Hematopoietic multipotent progenitor cell treated with erythropoietin and hydrocortisone succinate and interleukin-3 and kit ligand, for 8 days (in vitro differentiated cells): ENCODE measurements around the gene XPO6.

Source experiments
- DNase-seq: peaks from one replicate; pipeline ENCODE4 v3.0.0-alpha.2; 2015

XPO6 gene

DNA sequence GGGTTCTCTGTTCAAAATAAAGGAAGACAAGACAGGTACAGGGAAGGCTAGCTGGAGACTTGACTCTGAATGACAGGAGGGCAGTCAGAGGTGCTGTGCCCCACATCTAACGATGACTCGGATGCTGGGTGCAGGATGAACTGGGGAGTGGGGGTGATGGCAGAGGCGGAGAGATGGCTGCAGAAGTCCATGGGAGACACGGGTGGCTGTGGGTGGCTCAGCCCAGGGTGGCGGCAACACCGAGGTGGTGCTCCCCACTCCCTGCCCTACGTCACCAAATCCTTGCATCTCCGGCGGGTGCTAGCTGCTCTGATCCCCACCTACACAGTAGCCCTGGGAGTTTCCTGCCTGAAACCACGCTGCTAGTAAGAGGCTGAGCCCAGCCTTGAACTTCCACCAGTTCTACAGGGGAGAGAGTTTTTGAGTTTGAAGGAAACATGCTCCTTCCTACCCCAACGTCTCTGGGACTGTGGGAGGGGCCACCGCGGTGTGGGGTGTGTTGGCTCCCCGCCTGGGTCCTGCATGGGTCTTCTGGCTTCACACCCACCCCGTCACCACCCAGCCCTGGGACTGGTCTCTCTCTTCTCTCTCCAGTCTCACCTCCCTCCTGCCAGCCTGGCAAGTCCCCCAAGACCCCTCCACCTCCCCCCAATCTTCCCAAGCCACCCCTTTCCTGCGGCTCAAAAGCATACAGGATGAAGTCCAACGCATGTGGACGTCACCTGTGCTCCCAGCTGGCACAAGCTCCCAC lies 152.8 kb downstream of the XPO6 start:
- DNase-seq, result no peak

DNA sequence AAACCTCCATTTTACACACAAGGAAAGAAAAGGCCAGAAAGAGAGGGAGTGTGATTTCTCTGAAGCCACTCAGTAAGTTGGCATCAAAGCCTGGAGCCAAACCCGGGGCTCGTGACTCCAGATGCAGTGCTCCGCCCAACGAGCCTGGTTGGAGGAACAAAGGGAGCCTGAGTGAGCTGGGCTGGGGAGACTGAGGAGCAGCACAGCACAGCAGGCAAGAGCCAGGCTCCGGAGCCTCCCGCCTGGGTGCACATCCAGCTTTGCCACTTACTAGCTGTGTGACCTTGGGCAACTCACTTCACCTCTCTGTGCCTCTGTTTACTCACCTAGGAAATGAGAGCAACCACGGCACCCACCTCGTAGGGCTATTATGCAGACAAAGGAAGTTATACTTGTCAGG lies 153.8 kb downstream of the XPO6 start:
- no peak for DNase-seq

DNA sequence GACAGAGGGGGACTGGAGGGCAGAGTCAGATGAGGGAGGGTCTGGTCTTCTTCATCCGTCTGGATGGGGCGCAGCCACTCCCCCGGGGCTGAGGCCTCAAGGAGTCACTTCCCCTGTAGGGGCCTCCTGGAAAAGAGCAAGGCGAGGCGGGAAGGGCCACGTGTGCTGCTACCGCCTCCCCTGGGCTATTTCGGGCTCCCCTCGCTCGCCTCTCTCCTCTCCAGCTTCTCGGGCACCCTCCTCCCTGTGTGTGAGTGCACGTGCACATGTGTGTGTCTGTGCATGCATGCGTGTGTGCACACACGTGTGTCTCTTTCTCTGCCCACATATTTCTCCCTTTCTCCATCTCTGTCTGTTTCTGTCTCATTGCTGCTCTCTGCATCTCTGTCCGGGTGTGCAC lies 158.3 kb downstream of the XPO6 start:
- no peak for DNase-seq

DNA sequence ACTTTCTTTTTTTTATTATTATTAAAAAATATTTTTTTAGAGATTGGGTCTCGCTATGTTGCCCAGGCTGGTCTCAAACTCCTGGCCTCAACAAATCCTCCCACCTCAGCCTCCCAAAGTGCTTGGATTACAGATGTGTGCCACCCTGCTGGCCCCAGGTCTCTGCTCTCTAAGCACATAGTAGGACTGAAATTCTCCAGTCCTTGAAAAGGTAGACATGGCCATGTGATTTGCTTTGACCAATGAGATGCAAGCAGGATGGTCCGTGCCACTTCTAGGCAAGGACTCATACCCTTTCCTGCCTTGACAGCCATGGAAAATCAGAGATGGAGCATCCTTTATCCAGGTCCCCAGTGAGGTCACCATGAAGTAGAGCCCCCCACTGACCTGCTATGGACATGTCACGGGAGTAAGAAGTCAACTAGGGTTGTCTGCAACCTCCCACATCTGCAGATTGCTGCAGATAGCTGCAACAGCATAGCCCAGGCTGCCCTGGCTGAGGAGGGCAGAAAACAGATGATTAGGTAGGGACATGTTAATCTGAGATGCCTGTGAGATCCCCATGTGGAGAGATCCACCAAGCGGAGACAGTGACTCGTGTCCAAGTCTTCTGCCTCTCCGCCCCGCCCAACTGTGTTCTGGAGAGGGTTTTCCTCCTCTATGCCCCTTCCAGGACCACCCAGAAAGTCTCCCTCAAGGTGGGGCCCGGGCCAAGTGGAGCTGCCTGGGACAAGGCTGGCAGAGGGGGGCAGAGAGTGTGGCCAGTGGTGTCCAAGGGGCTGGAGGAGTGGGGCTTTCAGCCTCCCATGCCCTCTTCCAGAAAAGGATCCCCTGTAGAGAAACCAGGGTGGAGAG lies 159.3 kb downstream of the XPO6 start:
- no peak for DNase-seq

DNA sequence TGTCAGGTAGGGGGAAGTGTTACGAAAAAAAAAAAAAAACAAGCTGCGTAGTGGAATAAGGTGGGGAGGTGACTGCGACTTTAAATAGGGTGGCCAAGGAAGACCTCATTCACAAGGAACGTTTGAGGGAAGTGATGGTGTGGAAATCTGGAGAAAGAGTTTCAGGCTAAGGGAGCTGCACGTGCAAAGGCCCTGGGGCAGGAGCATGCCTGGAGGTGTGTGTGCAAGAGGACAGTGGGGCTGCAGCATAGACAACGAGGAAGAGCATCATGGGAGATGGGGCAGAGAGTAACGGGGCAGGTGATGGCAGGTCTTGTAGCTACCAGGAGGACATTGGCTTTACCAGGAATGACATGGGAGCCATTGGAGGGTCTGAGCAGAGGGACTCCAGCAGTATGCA lies 160.3 kb downstream of the XPO6 start:
- no peak for DNase-seq
